Neural progenitor cell (in vitro differentiated cells): ENCODE data around the gene WDR76. TPM values are rescaled to one million over a fixed set of nuclear protein-coding genes. Genes with fewer than 3 reads are reported as not detected.
A peak's percentile ranks its signal among the peaks of the same experiment; 100 is the strongest.

Source experiments
- DNase-seq: peaks from one replicate; pipeline ENCODE4 v3.0.0-alpha.2; 2016; ENCODE audit warnings: low spot score
- H2AFZ ChIP-seq: fragments of 200-600 bp; sonication (generic); replicated peaks from 2 replicates; pipeline ENCODE4 v1.6.1; 2016; ENCODE audit warnings: antibody characterized with exemption
- H3F3A ChIP-seq: fragments of 200-600 bp; sonication (generic); 2 replicates; pipeline ENCODE4 v1.6.1; 2016; ENCODE audit warnings: antibody characterized with exemption, low read depth
- H3K27ac ChIP-seq: fragments of 200-600 bp; sonication (generic); 2 replicates; pipeline ENCODE4 v1.5.1; 2016; ENCODE audit warnings: mild to moderate bottlenecking
- H3K27me3 ChIP-seq: fragments of 200-600 bp; sonication (generic); 2 replicates; pipeline ENCODE4 v1.6.1; 2016; ENCODE audit warnings: mild to moderate bottlenecking, moderate library complexity
- H3K36me3 ChIP-seq: fragments of 200-600 bp; sonication (generic); 2 replicates; pipeline ENCODE4 v1.5.1; 2016
- H3K4me1 ChIP-seq: fragments of 200-600 bp; sonication (generic); 2 replicates; pipeline ENCODE4 v1.6.1; 2016; ENCODE audit warnings: mixed run types
- H3K4me2 ChIP-seq: fragments of 200-600 bp; sonication (generic); 2 replicates; pipeline ENCODE4 v1.6.1; 2016
- H3K4me3 ChIP-seq: fragments of 200-600 bp; sonication (generic); 2 replicates; pipeline ENCODE4 v1.5.1; 2016
- H3K79me2 ChIP-seq: fragments of 200-600 bp; sonication (generic); 2 replicates; pipeline ENCODE4 v1.6.1; 2016; ENCODE audit warnings: low read depth
- H3K9ac ChIP-seq: fragments of 200-600 bp; sonication (generic); 2 replicates; pipeline ENCODE4 v1.6.1; 2016
- H3K9me3 ChIP-seq: fragments of 200-600 bp; sonication (generic); 2 replicates; pipeline ENCODE4 v1.5.1; 2016; ENCODE audit warnings: low read depth
- H4K20me1 ChIP-seq: fragments of 200-600 bp; sonication (generic); 2 replicates; pipeline ENCODE4 v1.6.1; 2016; ENCODE audit warnings: low read depth
- H3K27ac Mint-ChIP-seq: 3 replicates; pipeline ENCODE4 v1.8.0; 2021; ENCODE audit warnings: mixed read lengths
- H3K27me3 Mint-ChIP-seq: 2 replicates; pipeline ENCODE4 v1.8.0; 2022; ENCODE audit warnings: low read depth, mild to moderate bottlenecking, inconsistent platforms, moderate library complexity, mixed read lengths; ENCODE audit not compliant: insufficient read depth
- H3K36me3 Mint-ChIP-seq: 3 replicates; pipeline ENCODE4 v1.8.0; 2021; ENCODE audit warnings: mixed read lengths
- H3K4me1 Mint-ChIP-seq: 3 replicates; pipeline ENCODE4 v1.8.0; 2021; ENCODE audit warnings: mixed read lengths
- H3K4me3 Mint-ChIP-seq: 3 replicates; pipeline ENCODE4 v1.8.0; 2021; ENCODE audit warnings: mild to moderate bottlenecking, moderate library complexity, mixed read lengths
- H3K9me3 Mint-ChIP-seq: 3 replicates; pipeline ENCODE4 v1.8.0; 2020; ENCODE audit warnings: mixed read lengths
- CTCF ChIP-seq: fragments of 200-600 bp; sonication (generic); IDR thresholded peaks from 2 replicates; pipeline ENCODE4 v1.5.1; 2017; ENCODE audit warnings: antibody characterized with exemption, mild to moderate bottlenecking
- EZH2 ChIP-seq: fragments of 200-600 bp; sonication (generic); IDR thresholded peaks from 2 replicates; pipeline ENCODE4 v1.6.1; 2017; ENCODE audit warnings: antibody characterized with exemption, mild to moderate bottlenecking, moderate library complexity
- EZH2phosphoT487 ChIP-seq: fragments of 200-600 bp; sonication (generic); IDR thresholded peaks from 2 replicates; pipeline ENCODE4 v1.6.1; 2017; ENCODE audit warnings: antibody characterized with exemption
- total RNA-seq: library from RNA; depleted of rRNA; stranded (reverse); fragments of >200 nt; gene quantifications from 2 replicates; pipeline ENCODE4 v1.2.3, GENCODE V29; 2015; ENCODE audit warnings: low replicate concordance

The WDR76 gene
- total RNA-seq, 1 donor from 2014 or later, result 32.6 TPM

GRCh38 chr15:43879386-43880355 lies 52.9 kb downstream of the WDR76 start:
- no peak for DNase-seq
- Histone ChIP-seq H3K36me3 (no peaks in the 10 kb centered on the region), H3K79me2 (no peaks in the 10 kb centered on the region), H3K27ac (no peak overlapping the region), H3K9me3 (no peaks in the 10 kb centered on the region), H4K20me1 (no peaks in the 10 kb centered on the region), H2AFZ (no peak overlapping the region), H3K4me1 (peaks cover 13% of the 10 kb centered on the region), H3F3A (peaks cover 14% of the 10 kb centered on the region), H3K27me3 (no peaks in the 10 kb centered on the region), H3K9ac (no peak overlapping the region), H3K4me3 (no peak overlapping the region), H3K4me2 (no peak overlapping the region)
- peaks cover 13% of the 10 kb centered on the region for H3K4me1 Mint-ChIP-seq
- no peak overlapping the region for H3K4me3 Mint-ChIP-seq
- no peaks in the 10 kb centered on the region for H3K9me3 Mint-ChIP-seq
- H3K27ac Mint-ChIP-seq, result peak overlapping the region; percentile 85
- peaks cover 16% of the 10 kb centered on the region for H3K36me3 Mint-ChIP-seq
- H3K27me3 Mint-ChIP-seq, result peaks cover 5% of the 10 kb centered on the region
- TF ChIP-seq EZH2, result no peak
- no peak for TF ChIP-seq CTCF

GRCh38 chr15:43880406-43881194 lies 53.8 kb downstream of the WDR76 start:
- no peaks in the 10 kb centered on the region for H4K20me1 ChIP-seq
- H3K4me1 Mint-ChIP-seq, result peaks cover 13% of the 10 kb centered on the region
- H3F3A ChIP-seq, result peaks cover 14% of the 10 kb centered on the region
- H3K4me1 ChIP-seq, result peaks cover 13% of the 10 kb centered on the region
- peak; percentile 6 for DNase-seq
- no peak overlapping the region for H3K4me3 ChIP-seq
- no peak overlapping the region for H3K4me3 Mint-ChIP-seq
- H2AFZ ChIP-seq, result no peak overlapping the region
- H3K36me3 ChIP-seq, result no peaks in the 10 kb centered on the region
- TF ChIP-seq CTCF (no peak), EZH2phosphoT487 (no peak), EZH2 (no peak)
- H3K27me3 Mint-ChIP-seq, result peaks cover 6% of the 10 kb centered on the region
- H3K27ac Mint-ChIP-seq, result no peak overlapping the region
- H3K36me3 Mint-ChIP-seq, result peaks cover 19% of the 10 kb centered on the region
- H3K79me2 ChIP-seq, result no peaks in the 10 kb centered on the region
- peak overlapping the region; percentile 35 for H3K4me2 ChIP-seq
- H3K9me3 Mint-ChIP-seq, result no peaks in the 10 kb centered on the region
- H3K27ac ChIP-seq, result peak overlapping the region; percentile 70
- no peak overlapping the region for H3K9ac ChIP-seq
- H3K27me3 ChIP-seq, result no peaks in the 10 kb centered on the region
- no peaks in the 10 kb centered on the region for H3K9me3 ChIP-seq

- peaks cover 13% of the 10 kb centered on the region for H3K4me1 Mint-ChIP-seq
- Histone ChIP-seq H3F3A (peaks cover 14% of the 10 kb centered on the region), H3K9ac (no peak overlapping the region), H3K79me2 (no peaks in the 10 kb centered on the region), H3K27ac (peak overlapping the region; percentile 70), H3K4me3 (no peak overlapping the region), H3K4me1 (peaks cover 13% of the 10 kb centered on the region), H3K27me3 (no peaks in the 10 kb centered on the region), H3K9me3 (no peaks in the 10 kb centered on the region), H3K36me3 (no peaks in the 10 kb centered on the region), H2AFZ (no peak overlapping the region), H4K20me1 (no peaks in the 10 kb centered on the region), H3K4me2 (peak overlapping the region; percentile 35)
- TF ChIP-seq EZH2 (no peak), CTCF (no peak), EZH2phosphoT487 (no peak)
- peaks cover 17% of the 10 kb centered on the region for H3K36me3 Mint-ChIP-seq
- H3K27me3 Mint-ChIP-seq, result peaks cover 9% of the 10 kb centered on the region
- DNase-seq, result no peak
- peak overlapping the region; percentile 29 for H3K27ac Mint-ChIP-seq
- H3K4me3 Mint-ChIP-seq, result no peak overlapping the region
- H3K9me3 Mint-ChIP-seq, result no peaks in the 10 kb centered on the region
Measured at GRCh38 chr15:43881245-43881644, 54.4 kb downstream of the WDR76 start.
